D341Med (cell line): ENCODE data around the gene CYB5R2.
"Not testable (repeated sequence)": the region's sequence is repeated elsewhere in the genome, so short reads cannot be mapped to it uniquely, and the experiment has no call there.

Source experiments
- DNase-seq: peaks from one replicate; pipeline ENCODE4 v3.0.0; 2012; ENCODE audit warnings: low spot score

CYB5R2 gene

GRCh38 chr11:7668911-7669310 lies 4.4 kb downstream of the CYB5R2 start:
- DNase-seq, result no peak

- DNase-seq, result no peak
These were observed 4.8 kb downstream of the CYB5R2 start for GRCh38 chr11:7668464-7668863.

- no peak for DNase-seq
These were observed 5.8 kb downstream of the CYB5R2 start for GRCh38 chr11:7667460-7667859.

- DNase-seq, result no peak
These were observed 6.9 kb downstream of the CYB5R2 start for GRCh38 chr11:7666292-7666866.

- peak; percentile 82 for DNase-seq
These were observed 7.6 kb downstream of the CYB5R2 start for GRCh38 chr11:7665473-7666291.

GRCh38 chr11:7664867-7665266 lies 8.4 kb downstream of the CYB5R2 start:
- no peak for DNase-seq

GRCh38 chr11:7663531-7663930 lies 9.8 kb downstream of the CYB5R2 start:
- DNase-seq, result not testable (repeated sequence)

- DNase-seq, result peak; percentile 57
These were observed 15.8 kb downstream of the CYB5R2 start for GRCh38 chr11:7657306-7658025.

GRCh38 chr11:7656704-7657103 lies 16.6 kb downstream of the CYB5R2 start:
- no peak for DNase-seq

- no peak for DNase-seq
These were observed 17.8 kb downstream of the CYB5R2 start for GRCh38 chr11:7655253-7656217.

GRCh38 chr11:7654195-7654705 lies 19.1 kb downstream of the CYB5R2 start:
- no peak for DNase-seq

GRCh38 chr11:7651700-7652099 lies 21.6 kb downstream of the CYB5R2 start:
- no peak for DNase-seq

GRCh38 chr11:7651140-7651551 lies 22.2 kb downstream of the CYB5R2 start:
- DNase-seq, result no peak

- DNase-seq, result no peak
These were observed 25.0 kb downstream of the CYB5R2 start for GRCh38 chr11:7648264-7648663.

GRCh38 chr11:7646866-7647265 lies 26.4 kb downstream of the CYB5R2 start:
- no peak for DNase-seq

- no peak for DNase-seq
These were observed 28.1 kb downstream of the CYB5R2 start for GRCh38 chr11:7645206-7645605.

- DNase-seq, result no peak
These were observed 30.0 kb downstream of the CYB5R2 start for GRCh38 chr11:7643314-7643713.

- no peak for DNase-seq
These were observed 30.6 kb downstream of the CYB5R2 start for GRCh38 chr11:7642747-7643146.

GRCh38 chr11:7640816-7641215 lies 32.5 kb downstream of the CYB5R2 start:
- no peak for DNase-seq

GRCh38 chr11:7639643-7640025 lies 33.7 kb downstream of the CYB5R2 start:
- no peak for DNase-seq
